Measurements from ENCODE around the gene GRM2. TPM values are rescaled to one million over a fixed set of nuclear protein-coding genes. Genes with fewer than 3 reads are reported as not detected.

Gene GRM2
- total RNA-seq, 4 donors from 2014 or later = 0.59 to 2.6 (median 0.91) TPM

DNA sequence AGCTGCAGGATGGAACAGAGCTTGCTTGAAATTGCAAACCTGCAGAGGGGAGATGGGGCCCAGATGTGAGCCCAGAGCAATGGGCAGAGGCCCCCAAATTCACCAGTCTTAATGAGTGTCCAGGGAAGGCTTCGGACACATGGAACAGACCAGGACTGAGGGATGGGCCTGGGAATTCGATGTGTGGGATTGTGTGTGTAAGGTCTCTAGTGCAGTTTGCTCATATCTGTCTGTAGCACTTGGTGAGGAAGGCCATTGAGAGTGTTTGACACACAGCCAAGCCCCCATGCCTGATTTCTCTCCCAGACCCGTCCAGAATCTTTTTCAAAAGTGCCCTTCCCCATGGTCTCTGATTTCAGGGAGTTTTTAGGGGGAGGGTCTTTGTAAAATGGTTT, 18.7 kb upstream of the GRM2 start:
- 82 to 86% methylated on average over 3 of the region's 3 CpGs for WGBS, 2 donors
- TF ChIP-seq EP300 (IDR thresholded peaks at IDR 0.05) (no peak), POLR2A (IDR thresholded peaks at IDR 0.05) (no peak)
- TF ChIP-seq, protein P1, sequence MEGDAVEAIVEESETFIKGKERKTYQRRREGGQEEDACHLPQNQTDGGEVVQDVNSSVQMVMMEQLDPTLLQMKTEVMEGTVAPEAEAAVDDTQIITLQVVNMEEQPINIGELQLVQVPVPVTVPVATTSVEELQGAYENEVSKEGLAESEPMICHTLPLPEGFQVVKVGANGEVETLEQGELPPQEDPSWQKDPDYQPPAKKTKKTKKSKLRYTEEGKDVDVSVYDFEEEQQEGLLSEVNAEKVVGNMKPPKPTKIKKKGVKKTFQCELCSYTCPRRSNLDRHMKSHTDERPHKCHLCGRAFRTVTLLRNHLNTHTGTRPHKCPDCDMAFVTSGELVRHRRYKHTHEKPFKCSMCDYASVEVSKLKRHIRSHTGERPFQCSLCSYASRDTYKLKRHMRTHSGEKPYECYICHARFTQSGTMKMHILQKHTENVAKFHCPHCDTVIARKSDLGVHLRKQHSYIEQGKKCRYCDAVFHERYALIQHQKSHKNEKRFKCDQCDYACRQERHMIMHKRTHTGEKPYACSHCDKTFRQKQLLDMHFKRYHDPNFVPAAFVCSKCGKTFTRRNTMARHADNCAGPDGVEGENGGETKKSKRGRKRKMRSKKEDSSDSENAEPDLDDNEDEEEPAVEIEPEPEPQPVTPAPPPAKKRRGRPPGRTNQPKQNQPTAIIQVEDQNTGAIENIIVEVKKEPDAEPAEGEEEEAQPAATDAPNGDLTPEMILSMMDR (IDR thresholded peaks at IDR 0.05) = no peak
- H3K4me1 ChIP-seq = peaks cover 0 to 40% (median 9%) of the 10 kb centered on the region in 4 donors

GRCh38 chr3:51691021-51691420, 15.8 kb upstream of the GRM2 start:
- H3K4me1 ChIP-seq = peaks cover 0 to 19% (median 6%) of the 10 kb centered on the region in 4 donors
- TF ChIP-seq POLR2A (IDR thresholded peaks at IDR 0.05) (no peak), EP300 (IDR thresholded peaks at IDR 0.05) (no peak)
- TF ChIP-seq, protein P1 (IDR thresholded peaks at IDR 0.05) = no peak
- H3K27ac ChIP-seq = no peak overlapping the region
- peaks cover 0 to 93% (median 0%) of the 10 kb centered on the region in 3 donors for H3K36me3 ChIP-seq
- DNase-seq (ENCODE audit: low spot score in 2 of 2) = no peak
- no peaks in the 10 kb centered on the region for H3K9me3 ChIP-seq
- H3K27me3 ChIP-seq = no peaks in the 10 kb centered on the region
- no peak overlapping the region for H3K4me3 ChIP-seq
- 68 to 74% methylated on average over 4 to 5 of the region's 5 CpGs for WGBS, 2 donors

More for the DNA sequence above, 18.7 kb upstream of the GRM2 start:
- no peaks in the 10 kb centered on the region for H3K27me3 ChIP-seq
- DNase-seq (ENCODE audit: low spot score in 2 of 2) = no peak
- no peaks in the 10 kb centered on the region for H3K9me3 ChIP-seq
- H3K27ac ChIP-seq = no peak overlapping the region
- no peak overlapping the region for H3K4me3 ChIP-seq
- peaks cover 0 to 94% (median 6%) of the 10 kb centered on the region in 3 donors for H3K36me3 ChIP-seq

- TF ChIP-seq POLR2A (IDR thresholded peaks at IDR 0.05) (no peak), EP300 (IDR thresholded peaks at IDR 0.05) (no peak)
- TF ChIP-seq, protein P1 (IDR thresholded peaks at IDR 0.05) = no peak
- no peak for DNase-seq (ENCODE audit: low spot score in 2 of 2)
- peaks cover 0 to 93% (median 0%) of the 10 kb centered on the region in 3 donors for H3K36me3 ChIP-seq
- H3K4me1 ChIP-seq = peaks cover 0 to 10% (median 2%) of the 10 kb centered on the region in 4 donors
- H3K9me3 ChIP-seq = no peaks in the 10 kb centered on the region
- no peak overlapping the region for H3K27ac ChIP-seq
- WGBS, 2 donors = 43 to 56% methylated on average over 3 of the region's 3 CpGs
- no peaks in the 10 kb centered on the region for H3K27me3 ChIP-seq
- no peak overlapping the region for H3K4me3 ChIP-seq
Observed at GRCh38 chr3:51691949-51692348, 14.9 kb upstream of the GRM2 start.

GRCh38 chr3:51692980-51693395, 13.9 kb upstream of the GRM2 start:
- peaks cover 0 to 93% (median 0%) of the 10 kb centered on the region in 3 donors for H3K36me3 ChIP-seq
- no peak overlapping the region for H3K4me3 ChIP-seq
- WGBS, 2 donors = 87 to 88% methylated on average over 8 of the region's 8 CpGs
- H3K4me1 ChIP-seq = peaks cover 0 to 8% (median 0%) of the 10 kb centered on the region in 4 donors
- no peak for DNase-seq (ENCODE audit: low spot score in 2 of 2)
- no peaks in the 10 kb centered on the region for H3K27me3 ChIP-seq
- no peaks in the 10 kb centered on the region for H3K9me3 ChIP-seq
- H3K27ac ChIP-seq = no peak overlapping the region
- TF ChIP-seq POLR2A (IDR thresholded peaks at IDR 0.05) (no peak), EP300 (IDR thresholded peaks at IDR 0.05) (no peak)
- TF ChIP-seq, protein P1 (IDR thresholded peaks at IDR 0.05) = no peak

DNA sequence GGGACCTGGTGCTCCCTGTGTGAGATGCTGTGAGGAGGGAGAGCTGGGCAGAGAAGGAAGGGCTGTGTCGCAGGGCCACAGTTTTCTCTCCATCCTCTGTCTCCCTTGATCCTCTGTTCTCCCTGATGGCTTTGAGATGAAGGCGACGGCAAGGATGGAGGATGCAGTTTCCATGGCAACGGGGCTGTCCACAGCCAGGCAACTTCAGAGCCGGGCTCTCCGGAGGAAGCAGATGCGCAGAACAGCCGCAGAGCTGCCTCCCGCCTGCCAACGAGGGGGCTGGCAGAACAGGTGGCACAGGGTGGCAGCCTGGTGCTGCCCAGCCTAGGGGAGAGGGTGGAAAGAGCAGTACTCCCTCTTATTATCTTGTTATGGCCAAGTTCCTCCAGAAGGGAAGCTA, 9.9 kb upstream of the GRM2 start:
- TF ChIP-seq, protein P1 (IDR thresholded peaks at IDR 0.05) = no peak
- TF ChIP-seq EP300 (IDR thresholded peaks at IDR 0.05) = no peak
- no peak for TF ChIP-seq POLR2A (IDR thresholded peaks at IDR 0.05)
- WGBS, 2 donors = 91% methylated on average over 10 of the region's 10 CpGs
- peaks cover 0 to 96% (median 7%) of the 10 kb centered on the region in 3 donors for H3K36me3 ChIP-seq

More for the DNA sequence above, 9.9 kb upstream of the GRM2 start:
- Histone ChIP-seq H3K27me3 (no peaks in the 10 kb centered on the region), H3K4me3 (no peak overlapping the region), H3K4me1 (peaks cover 0 to 2% (median 0%) of the 10 kb centered on the region in 4 donors), H3K27ac (no peak overlapping the region), H3K9me3 (no peaks in the 10 kb centered on the region)
- no peak for DNase-seq (ENCODE audit: low spot score in 2 of 2)

Data from tibial nerve (tissue), 4 donors.